Measurements from ENCODE around the gene SULT1C4. TPM values are rescaled to one million over a fixed set of nuclear protein-coding genes. Genes with fewer than 3 reads are reported as not detected.

SULT1C4 gene
- total RNA-seq, 1 experiment from 2014 or later, result 0.96 TPM

- Histone ChIP-seq H3K18ac (ENCODE audit: insufficient read length, low read depth, low read length) (no peak overlapping the region), H3K4me1 (ENCODE audit: insufficient read depth, low read length) (no peaks in the 10 kb centered on the region), H3K14ac (ENCODE audit: insufficient read depth, low read length) (no peak overlapping the region), H4K8ac (replicated peaks; ENCODE audit: insufficient read length, low read depth, low read length) (no peak overlapping the region), H2BK120ac (ENCODE audit: low read depth, low read length, poor library complexity, severe bottlenecking) (no peak overlapping the region), H2AK5ac (ENCODE audit: insufficient read length, low read length) (no peak overlapping the region), H2AFZ (ENCODE audit: low read length) (no peak overlapping the region), H3K79me2 (ENCODE audit: insufficient read depth, low read length) (no peaks in the 10 kb centered on the region), H3K4ac (ENCODE audit: low read depth, low read length) (no peak overlapping the region), H3K9ac (ENCODE audit: extremely low read depth, insufficient read length, low read length) (no peak overlapping the region), H4K91ac (ENCODE audit: insufficient read length, low read depth, low read length) (no peak overlapping the region), H3K27ac (ENCODE audit: insufficient read length, low read depth, low read length) (no peak overlapping the region), H3K23me2 (ENCODE audit: insufficient read length, low read depth, low read length, poor library complexity, severe bottlenecking) (no peaks in the 10 kb centered on the region), H2BK12ac (ENCODE audit: insufficient read length, low read depth, low read length) (no peak overlapping the region), H4K20me1 (ENCODE audit: control insufficient read depth, insufficient read depth, insufficient read length) (no peaks in the 10 kb centered on the region), H2BK20ac (ENCODE audit: low read depth, low read length, poor library complexity, severe bottlenecking) (no peak overlapping the region), H4K5ac (ENCODE audit: insufficient read length, low read depth, low read length) (no peak overlapping the region), H3K4me2 (ENCODE audit: insufficient read depth, insufficient read length, low read length) (no peak overlapping the region), H2BK5ac (ENCODE audit: insufficient read length, low read length) (no peak overlapping the region), H3K9me3 (ENCODE audit: control insufficient read depth, low read depth, low read length) (no peaks in the 10 kb centered on the region), H3K23ac (ENCODE audit: insufficient read length, low read depth, low read length) (no peak overlapping the region), H3T11ph (ENCODE audit: low read length) (no peak overlapping the region), H2BK15ac (ENCODE audit: low read depth, low read length) (no peak overlapping the region), H3K56ac (ENCODE audit: insufficient read length, low read depth, low read length) (no peak overlapping the region), H3K79me1 (ENCODE audit: insufficient read depth, low read depth, low read length, poor library complexity, severe bottlenecking) (no peaks in the 10 kb centered on the region), H3K27me3 (ENCODE audit: insufficient read depth, low read length) (no peaks in the 10 kb centered on the region)
- Mint-ChIP-seq H3K4me1 (peaks cover 9 to 16% of the 10 kb centered on the region in 2 experiments), H3K36me3 (ENCODE audit: insufficient read depth in 1 of 3, low read depth in 3 of 3) (peaks cover 0 to 4% (median 0%) of the 10 kb centered on the region in 3 experiments; a peak in 2 of 7 replicates), H3K4me3 (no peak overlapping the region), H3K27me3 (ENCODE audit: low read depth) (no peaks in the 10 kb centered on the region; the same call in 1 of the 2 replicates), H3K27ac (no peak overlapping the region), H3K9me3 (peaks cover 0 to 4% of the 10 kb centered on the region in 2 experiments; a peak in 1 of 5 replicates)
- no peak for DNase-seq
- no CpG with 5 or more reads among the region's 2 CpGs for WGBS (ENCODE audit: extremely low coverage, insufficient read length, low lambda C conversion rate)
- TF ChIP-seq, protein P1, sequence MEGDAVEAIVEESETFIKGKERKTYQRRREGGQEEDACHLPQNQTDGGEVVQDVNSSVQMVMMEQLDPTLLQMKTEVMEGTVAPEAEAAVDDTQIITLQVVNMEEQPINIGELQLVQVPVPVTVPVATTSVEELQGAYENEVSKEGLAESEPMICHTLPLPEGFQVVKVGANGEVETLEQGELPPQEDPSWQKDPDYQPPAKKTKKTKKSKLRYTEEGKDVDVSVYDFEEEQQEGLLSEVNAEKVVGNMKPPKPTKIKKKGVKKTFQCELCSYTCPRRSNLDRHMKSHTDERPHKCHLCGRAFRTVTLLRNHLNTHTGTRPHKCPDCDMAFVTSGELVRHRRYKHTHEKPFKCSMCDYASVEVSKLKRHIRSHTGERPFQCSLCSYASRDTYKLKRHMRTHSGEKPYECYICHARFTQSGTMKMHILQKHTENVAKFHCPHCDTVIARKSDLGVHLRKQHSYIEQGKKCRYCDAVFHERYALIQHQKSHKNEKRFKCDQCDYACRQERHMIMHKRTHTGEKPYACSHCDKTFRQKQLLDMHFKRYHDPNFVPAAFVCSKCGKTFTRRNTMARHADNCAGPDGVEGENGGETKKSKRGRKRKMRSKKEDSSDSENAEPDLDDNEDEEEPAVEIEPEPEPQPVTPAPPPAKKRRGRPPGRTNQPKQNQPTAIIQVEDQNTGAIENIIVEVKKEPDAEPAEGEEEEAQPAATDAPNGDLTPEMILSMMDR (conservative IDR thresholded peaks at IDR 0.05), result no peak
These were observed 7.7 kb upstream of the SULT1C4 start for GRCh38 chr2:108370080-108370479.

Measured in H9 (cell line).